Measurements from ENCODE around the gene EPB41L5.
A peak's percentile ranks its signal among the peaks of the same experiment; 100 is the strongest.
"Not testable (repeated sequence)": the region's sequence is repeated elsewhere in the genome, so short reads cannot be mapped to it uniquely, and the experiment has no call there.

The EPB41L5 gene

DNA sequence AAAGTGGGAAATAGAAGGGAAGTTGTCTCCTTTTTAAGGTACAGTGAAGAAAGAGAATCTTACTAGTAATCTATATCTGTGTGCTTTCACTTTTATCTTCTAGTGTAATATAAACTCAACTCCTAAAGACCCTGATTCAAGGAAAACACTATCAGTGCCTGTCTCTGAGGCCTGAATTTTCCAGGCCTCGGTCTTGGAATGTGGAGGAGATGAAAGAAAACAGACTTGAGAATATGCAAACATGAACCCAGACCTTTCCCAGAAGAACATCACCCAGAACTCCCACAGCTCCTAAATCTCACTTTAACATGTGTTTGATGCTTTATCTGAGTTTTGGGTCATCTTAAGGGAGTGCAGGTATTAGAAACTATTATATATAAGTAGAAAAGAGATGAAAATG, 51.8 kb downstream of the EPB41L5 start:
- H3K4me3 ChIP-seq (ENCODE audit: control insufficient read depth, low read depth, low read length) = no peak overlapping the region
- DNase-seq (ENCODE audit: low read depth) = no peak
- TF ChIP-seq, protein P1, sequence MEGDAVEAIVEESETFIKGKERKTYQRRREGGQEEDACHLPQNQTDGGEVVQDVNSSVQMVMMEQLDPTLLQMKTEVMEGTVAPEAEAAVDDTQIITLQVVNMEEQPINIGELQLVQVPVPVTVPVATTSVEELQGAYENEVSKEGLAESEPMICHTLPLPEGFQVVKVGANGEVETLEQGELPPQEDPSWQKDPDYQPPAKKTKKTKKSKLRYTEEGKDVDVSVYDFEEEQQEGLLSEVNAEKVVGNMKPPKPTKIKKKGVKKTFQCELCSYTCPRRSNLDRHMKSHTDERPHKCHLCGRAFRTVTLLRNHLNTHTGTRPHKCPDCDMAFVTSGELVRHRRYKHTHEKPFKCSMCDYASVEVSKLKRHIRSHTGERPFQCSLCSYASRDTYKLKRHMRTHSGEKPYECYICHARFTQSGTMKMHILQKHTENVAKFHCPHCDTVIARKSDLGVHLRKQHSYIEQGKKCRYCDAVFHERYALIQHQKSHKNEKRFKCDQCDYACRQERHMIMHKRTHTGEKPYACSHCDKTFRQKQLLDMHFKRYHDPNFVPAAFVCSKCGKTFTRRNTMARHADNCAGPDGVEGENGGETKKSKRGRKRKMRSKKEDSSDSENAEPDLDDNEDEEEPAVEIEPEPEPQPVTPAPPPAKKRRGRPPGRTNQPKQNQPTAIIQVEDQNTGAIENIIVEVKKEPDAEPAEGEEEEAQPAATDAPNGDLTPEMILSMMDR (conservative IDR thresholded peaks at IDR 0.05; ENCODE audit: control insufficient read depth, insufficient read depth, low read depth, low read length) = no peak

DNA sequence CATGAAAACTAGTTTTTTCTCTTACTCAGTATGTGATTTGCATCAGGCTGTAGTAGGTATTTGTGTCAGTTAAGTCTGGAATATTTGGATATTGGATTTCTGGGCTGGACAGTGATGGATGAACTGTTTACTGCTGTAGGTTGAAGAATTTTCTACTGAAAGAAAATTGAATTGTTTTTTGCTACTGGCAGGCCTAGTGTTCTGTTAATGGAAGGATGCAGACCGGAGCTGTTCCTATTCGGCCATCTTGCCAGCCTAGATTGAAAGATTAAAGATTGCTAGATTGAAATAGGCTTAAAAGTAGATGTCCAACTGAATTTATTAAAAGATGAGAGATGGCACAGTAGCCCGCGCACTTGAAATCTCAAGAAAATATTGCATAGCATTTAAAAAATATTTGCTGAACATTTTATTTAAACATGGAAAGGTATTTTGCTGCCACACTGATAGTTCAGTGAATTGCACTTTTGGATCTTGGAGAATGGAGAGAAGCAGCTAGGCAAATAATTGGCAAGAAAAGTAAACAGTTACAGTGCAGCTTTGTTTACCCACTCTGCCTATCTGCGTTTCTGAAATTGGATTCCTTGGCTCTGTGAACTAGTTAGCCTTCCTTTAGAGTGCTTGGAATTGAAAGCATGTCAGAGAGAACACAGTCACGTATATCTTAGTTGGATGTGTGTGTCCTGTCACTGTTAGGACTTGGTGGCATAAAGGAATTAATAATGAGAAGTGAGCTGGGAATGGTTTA, 54.1 kb downstream of the EPB41L5 start:
- H3K4me3 ChIP-seq (ENCODE audit: control insufficient read depth, low read depth, low read length) = no peak overlapping the region
- TF ChIP-seq, protein P1 (conservative IDR thresholded peaks at IDR 0.05; ENCODE audit: control insufficient read depth, insufficient read depth, low read depth, low read length) = no peak
- DNase-seq (ENCODE audit: low read depth) = peak; percentile 12

DNA sequence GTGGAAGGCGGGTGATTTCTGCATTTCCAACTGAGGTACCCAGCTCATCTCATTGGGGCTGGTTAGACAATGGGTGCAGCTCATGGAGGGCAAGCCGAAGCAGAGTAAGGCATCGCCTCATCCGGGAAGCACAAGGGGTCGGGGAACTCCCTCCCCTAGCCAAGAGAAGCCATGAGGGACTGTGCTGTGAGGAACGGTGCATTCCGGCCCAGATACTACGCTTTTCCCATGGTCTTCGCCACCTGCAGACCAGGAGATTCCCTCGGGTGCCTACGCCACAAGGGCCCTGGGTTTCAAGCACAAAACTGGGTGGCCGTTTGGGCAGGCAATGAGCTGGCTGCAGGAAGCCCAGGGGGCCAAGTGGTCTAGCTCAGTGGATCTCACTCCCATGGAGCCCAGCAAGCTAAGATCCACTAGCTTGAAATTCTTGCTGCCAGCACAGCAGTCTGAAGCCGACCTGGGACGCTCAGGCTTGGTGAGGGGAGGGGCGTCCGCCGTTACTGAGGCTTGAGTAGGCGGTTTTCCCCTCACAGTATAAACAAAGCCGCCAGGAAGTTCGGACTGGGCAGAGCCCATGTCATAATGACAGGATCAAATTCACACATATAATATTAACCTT, 55.3 kb downstream of the EPB41L5 start:
- H3K4me3 ChIP-seq (ENCODE audit: control insufficient read depth, low read depth, low read length); DNase-seq (ENCODE audit: low read depth): not testable (repeated sequence)

DNA sequence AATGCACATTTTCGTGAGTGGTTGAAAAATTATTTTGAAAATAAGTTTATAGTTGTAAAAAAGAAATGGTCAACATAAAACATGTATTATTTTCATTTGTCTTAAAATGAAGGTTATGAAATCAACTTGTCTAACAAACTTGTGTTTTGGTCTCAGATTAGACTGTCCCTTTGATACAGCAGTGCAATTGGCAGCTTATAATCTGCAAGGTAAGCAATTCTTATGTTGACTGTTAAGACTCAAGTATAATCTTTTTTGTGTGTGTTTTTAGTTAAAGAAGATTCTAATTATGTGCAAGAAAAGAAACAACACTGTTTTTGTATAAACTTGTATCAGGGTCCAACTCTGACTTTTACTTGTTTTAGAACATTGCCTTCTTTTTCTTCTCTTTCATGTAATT, 62.7 kb downstream of the EPB41L5 start:
- no peak for DNase-seq (ENCODE audit: low read depth)
- no peak overlapping the region for H3K4me3 ChIP-seq (ENCODE audit: control insufficient read depth, low read depth, low read length)
- TF ChIP-seq, protein P1 (conservative IDR thresholded peaks at IDR 0.05; ENCODE audit: control insufficient read depth, insufficient read depth, low read depth, low read length) = no peak

DNA sequence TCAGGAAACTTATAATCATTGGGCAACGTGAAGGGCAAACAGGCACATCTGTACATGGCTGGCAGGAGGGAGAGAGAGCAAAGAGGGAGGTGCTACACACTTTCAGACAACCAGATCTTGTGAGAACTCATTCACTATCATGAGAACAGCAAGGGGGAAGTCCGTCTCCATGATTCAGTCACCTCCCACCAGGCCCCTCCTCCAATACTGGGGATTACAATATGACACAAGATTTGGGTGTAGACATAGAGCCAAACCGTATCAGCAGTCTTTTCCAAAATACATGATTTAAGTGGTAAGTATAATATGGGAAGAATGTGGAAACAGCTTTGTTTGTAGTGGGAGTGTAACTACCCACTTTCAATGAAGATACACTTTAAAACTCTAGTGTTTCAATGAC, 65.0 kb downstream of the EPB41L5 start:
- H3K4me3 ChIP-seq (ENCODE audit: control insufficient read depth, low read depth, low read length) = no peak overlapping the region
- TF ChIP-seq, protein P1 (conservative IDR thresholded peaks at IDR 0.05; ENCODE audit: control insufficient read depth, insufficient read depth, low read depth, low read length) = no peak
- no peak for DNase-seq (ENCODE audit: low read depth)

DNA sequence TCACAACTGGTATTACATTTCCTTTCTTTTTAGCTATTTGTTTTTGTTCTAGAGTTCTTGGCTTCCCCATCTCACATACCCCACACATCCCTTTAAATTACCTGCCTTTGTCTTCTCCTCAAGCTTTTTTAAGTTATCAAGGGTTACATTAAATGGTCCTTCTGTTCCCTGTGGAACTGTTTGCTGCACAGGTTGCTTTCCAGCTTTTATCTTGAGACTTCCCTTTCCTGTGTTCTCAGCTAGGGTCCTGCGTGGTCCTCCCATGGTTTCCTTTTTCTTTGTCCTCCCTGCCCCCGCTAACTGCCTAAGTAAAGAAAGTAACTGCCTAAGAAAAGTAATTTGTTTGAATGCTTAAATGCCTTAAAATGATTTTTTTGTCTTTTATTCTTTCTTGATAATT, 66.8 kb downstream of the EPB41L5 start:
- no peak overlapping the region for H3K4me3 ChIP-seq (ENCODE audit: control insufficient read depth, low read depth, low read length)
- TF ChIP-seq, protein P1 (conservative IDR thresholded peaks at IDR 0.05; ENCODE audit: control insufficient read depth, insufficient read depth, low read depth, low read length) = no peak
- no peak for DNase-seq (ENCODE audit: low read depth)

DNA sequence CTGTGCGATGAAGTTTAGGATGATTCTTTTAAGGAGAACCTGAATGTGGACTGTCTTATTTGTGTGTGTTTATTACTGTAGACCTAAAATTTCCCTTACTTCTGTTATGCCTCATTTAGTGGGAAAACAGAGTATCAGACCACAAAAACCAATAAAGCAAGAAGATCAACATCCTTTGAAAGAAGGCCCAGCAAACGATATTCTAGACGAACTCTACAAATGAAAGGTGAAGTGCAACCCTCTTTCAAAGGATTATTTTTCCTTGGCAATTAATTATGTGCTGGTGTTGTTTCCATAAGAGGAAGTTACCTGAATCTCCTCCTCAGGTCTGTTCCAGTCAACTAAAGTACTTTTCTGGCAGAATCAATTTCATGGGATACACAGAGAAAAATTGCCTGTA, 78.6 kb downstream of the EPB41L5 start:
- no peak overlapping the region for H3K4me3 ChIP-seq (ENCODE audit: control insufficient read depth, low read depth, low read length)
- TF ChIP-seq, protein P1 (conservative IDR thresholded peaks at IDR 0.05; ENCODE audit: control insufficient read depth, insufficient read depth, low read depth, low read length) = no peak

More for the DNA sequence above, 78.6 kb downstream of the EPB41L5 start:
- no peak for DNase-seq (ENCODE audit: low read depth)

Data from fibroblast of mammary gland (primary cell).